Stimulated activated CD8-positive, alpha-beta memory T cell treated with anti-CD3 and anti-CD28 coated beads, Interleukin-15, amount 100 ng/mL, for 4 hours (primary cell): ENCODE data around the gene CDKAL1.
"Not testable (repeated sequence)": the region's sequence is repeated elsewhere in the genome, so short reads cannot be mapped to it uniquely, and the experiment has no call there.

Experiments used
- DNase-seq, 2 donors: peaks; one replicate each; pipeline ENCODE4 v3.0.0-alpha.2; 2020; ENCODE audit warnings: low read depth in 2 of 2

The CDKAL1 gene

GRCh38 chr6:20708367-20709124 lies 174.3 kb downstream of the CDKAL1 start:
- DNase-seq: no peak

- DNase-seq: no peak
These were observed 175.2 kb downstream of the CDKAL1 start for GRCh38 chr6:20709451-20709850.

- no peak for DNase-seq
These were observed 176.1 kb downstream of the CDKAL1 start for GRCh38 chr6:20710341-20710740.

GRCh38 chr6:20711518-20711917 lies 177.3 kb downstream of the CDKAL1 start:
- DNase-seq: no peak

- no peak for DNase-seq
These were observed 177.8 kb downstream of the CDKAL1 start for GRCh38 chr6:20712011-20712410.

- DNase-seq: no peak
These were observed 181.0 kb downstream of the CDKAL1 start for GRCh38 chr6:20715135-20715806.

GRCh38 chr6:20716865-20717264 lies 182.6 kb downstream of the CDKAL1 start:
- no peak for DNase-seq

GRCh38 chr6:20717743-20718142 lies 183.5 kb downstream of the CDKAL1 start:
- DNase-seq: no peak

- no peak for DNase-seq
These were observed 184.7 kb downstream of the CDKAL1 start for GRCh38 chr6:20718705-20719653.

- no peak for DNase-seq
These were observed 185.7 kb downstream of the CDKAL1 start for GRCh38 chr6:20719980-20720379.

GRCh38 chr6:20721121-20721520 lies 186.9 kb downstream of the CDKAL1 start:
- not testable (repeated sequence) for DNase-seq

GRCh38 chr6:20722455-20722854 lies 188.2 kb downstream of the CDKAL1 start:
- DNase-seq: no peak

- DNase-seq: no peak
These were observed 189.0 kb downstream of the CDKAL1 start for GRCh38 chr6:20723236-20723635.

- no peak for DNase-seq
These were observed 190.4 kb downstream of the CDKAL1 start for GRCh38 chr6:20724443-20725190.

GRCh38 chr6:20725235-20725634 lies 191.0 kb downstream of the CDKAL1 start:
- DNase-seq: not testable (repeated sequence)

- DNase-seq: no peak
These were observed 194.8 kb downstream of the CDKAL1 start for GRCh38 chr6:20729086-20729485.

GRCh38 chr6:20732362-20732761 lies 198.1 kb downstream of the CDKAL1 start:
- not testable (repeated sequence) for DNase-seq

GRCh38 chr6:20732896-20733295 lies 198.6 kb downstream of the CDKAL1 start:
- no peak for DNase-seq

- no peak for DNase-seq
These were observed 203.7 kb downstream of the CDKAL1 start for GRCh38 chr6:20737912-20738311.

- no peak for DNase-seq
These were observed 205.8 kb downstream of the CDKAL1 start for GRCh38 chr6:20740088-20740487.

GRCh38 chr6:20740727-20741126 lies 206.5 kb downstream of the CDKAL1 start:
- DNase-seq: no peak
